ENCODE data around the gene LIMCH1. TPM values are rescaled to one million over a fixed set of nuclear protein-coding genes. Genes with fewer than 3 reads are reported as not detected.

The LIMCH1 gene
- total RNA-seq, 1 donor from 2014 or later: 6.8 TPM

- DNase-seq (ENCODE audit: low read depth): no peak
These were observed 23.8 kb upstream of the LIMCH1 start for GRCh38 chr4:41514169-41514568.

DNA sequence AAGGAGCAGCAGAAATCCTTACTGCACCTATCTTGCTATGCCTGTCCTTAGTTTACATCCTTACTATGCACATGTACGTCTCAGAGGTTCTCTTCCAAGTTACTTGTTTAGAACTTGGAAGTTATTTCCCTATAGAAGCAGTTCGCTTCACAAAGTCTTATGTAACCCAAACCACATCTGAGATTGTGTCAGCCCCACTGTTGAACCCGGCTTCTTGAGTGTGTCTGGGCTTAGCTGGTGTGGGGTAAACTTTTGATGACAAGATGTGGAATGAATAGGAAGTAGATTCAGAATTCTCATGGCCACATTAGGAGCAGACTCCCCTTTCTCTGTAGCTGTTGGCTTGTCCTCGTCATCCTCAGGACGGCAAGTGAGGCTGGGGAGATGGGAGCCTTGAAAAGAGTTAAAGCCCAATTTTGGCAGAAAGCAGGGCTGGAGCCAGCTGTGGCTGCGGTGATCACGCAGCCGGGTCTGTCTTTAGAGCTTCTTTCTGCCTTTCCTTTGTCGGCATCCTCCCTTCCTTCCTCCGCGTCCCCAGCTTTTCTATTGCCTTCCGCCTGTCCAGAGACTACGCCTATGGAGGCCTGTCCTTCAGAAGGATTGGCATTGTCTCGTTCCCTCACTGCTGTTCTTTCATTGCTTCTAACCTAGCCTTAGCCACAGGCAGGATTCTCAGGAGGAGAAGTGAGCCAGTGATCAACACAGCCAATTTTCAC, 23.0 kb upstream of the LIMCH1 start:
- DNase-seq (ENCODE audit: low read depth) (no peak), FAIRE-seq (no peak)
- Histone ChIP-seq H3K27me3 (ENCODE audit: control insufficient read depth, insufficient read depth, low read length) (no peaks in the 10 kb centered on the region), H3K36me3 (ENCODE audit: control insufficient read depth, insufficient read depth, low read length) (no peaks in the 10 kb centered on the region), H3K4me3 (ENCODE audit: low read depth, low read length) (no peak overlapping the region)
- TF ChIP-seq, protein P1, sequence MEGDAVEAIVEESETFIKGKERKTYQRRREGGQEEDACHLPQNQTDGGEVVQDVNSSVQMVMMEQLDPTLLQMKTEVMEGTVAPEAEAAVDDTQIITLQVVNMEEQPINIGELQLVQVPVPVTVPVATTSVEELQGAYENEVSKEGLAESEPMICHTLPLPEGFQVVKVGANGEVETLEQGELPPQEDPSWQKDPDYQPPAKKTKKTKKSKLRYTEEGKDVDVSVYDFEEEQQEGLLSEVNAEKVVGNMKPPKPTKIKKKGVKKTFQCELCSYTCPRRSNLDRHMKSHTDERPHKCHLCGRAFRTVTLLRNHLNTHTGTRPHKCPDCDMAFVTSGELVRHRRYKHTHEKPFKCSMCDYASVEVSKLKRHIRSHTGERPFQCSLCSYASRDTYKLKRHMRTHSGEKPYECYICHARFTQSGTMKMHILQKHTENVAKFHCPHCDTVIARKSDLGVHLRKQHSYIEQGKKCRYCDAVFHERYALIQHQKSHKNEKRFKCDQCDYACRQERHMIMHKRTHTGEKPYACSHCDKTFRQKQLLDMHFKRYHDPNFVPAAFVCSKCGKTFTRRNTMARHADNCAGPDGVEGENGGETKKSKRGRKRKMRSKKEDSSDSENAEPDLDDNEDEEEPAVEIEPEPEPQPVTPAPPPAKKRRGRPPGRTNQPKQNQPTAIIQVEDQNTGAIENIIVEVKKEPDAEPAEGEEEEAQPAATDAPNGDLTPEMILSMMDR (IDR thresholded peaks at IDR 0.05; ENCODE audit: insufficient read depth, low read length, severe bottlenecking): no peak

More at GRCh38 chr4:41514169-41514568, 23.8 kb upstream of the LIMCH1 start:
- FAIRE-seq: peak; percentile 94
- Histone ChIP-seq H3K27me3 (ENCODE audit: control insufficient read depth, insufficient read depth, low read length) (no peaks in the 10 kb centered on the region), H3K4me3 (ENCODE audit: low read depth, low read length) (no peak overlapping the region), H3K36me3 (ENCODE audit: control insufficient read depth, insufficient read depth, low read length) (no peaks in the 10 kb centered on the region)
- TF ChIP-seq, protein P1 (IDR thresholded peaks at IDR 0.05; ENCODE audit: insufficient read depth, low read length, severe bottlenecking): no peak

DNA sequence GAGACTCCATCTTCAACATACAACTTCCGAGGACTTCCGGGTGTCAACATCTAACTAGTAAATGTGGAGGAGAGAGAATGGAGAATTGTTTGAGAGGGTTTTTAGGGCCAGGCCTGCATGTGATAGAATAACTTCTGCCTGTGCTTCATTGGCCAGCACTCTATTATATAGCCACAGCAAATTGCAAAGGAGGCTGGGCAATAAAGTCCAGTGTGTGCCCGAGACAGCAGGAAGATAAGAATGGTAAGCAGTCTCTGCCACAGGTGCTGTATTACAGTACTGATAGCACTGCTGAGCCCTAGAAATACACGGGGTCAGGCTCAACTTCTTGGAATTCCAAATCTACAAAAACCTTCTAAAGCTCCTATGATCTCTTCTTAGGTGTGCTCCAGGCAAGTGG, 20.8 kb upstream of the LIMCH1 start:
- DNase-seq (ENCODE audit: low read depth) (no peak), FAIRE-seq (no peak)
- Histone ChIP-seq H3K36me3 (ENCODE audit: control insufficient read depth, insufficient read depth, low read length) (no peaks in the 10 kb centered on the region), H3K27me3 (ENCODE audit: control insufficient read depth, insufficient read depth, low read length) (no peaks in the 10 kb centered on the region), H3K4me3 (ENCODE audit: low read depth, low read length) (no peak overlapping the region)
- TF ChIP-seq, protein P1 (IDR thresholded peaks at IDR 0.05; ENCODE audit: insufficient read depth, low read length, severe bottlenecking): no peak

- TF ChIP-seq, protein P1 (IDR thresholded peaks at IDR 0.05; ENCODE audit: insufficient read depth, low read length, severe bottlenecking): no peak
- no peak for DNase-seq (ENCODE audit: low read depth)
- no peaks in the 10 kb centered on the region for H3K36me3 ChIP-seq (ENCODE audit: control insufficient read depth, insufficient read depth, low read length)
- no peak overlapping the region for H3K4me3 ChIP-seq (ENCODE audit: low read depth, low read length)
- no peak for FAIRE-seq
- H3K27me3 ChIP-seq (ENCODE audit: control insufficient read depth, insufficient read depth, low read length): no peaks in the 10 kb centered on the region
These were observed 20.2 kb upstream of the LIMCH1 start for GRCh38 chr4:41517747-41518146.

- TF ChIP-seq, protein P1 (IDR thresholded peaks at IDR 0.05; ENCODE audit: insufficient read depth, low read length, severe bottlenecking): no peak
These were observed 13.5 kb upstream of the LIMCH1 start for GRCh38 chr4:41524425-41524824.

GRCh38 chr4:41525129-41525528, 12.8 kb upstream of the LIMCH1 start:
- Histone ChIP-seq H3K4me3 (ENCODE audit: low read depth, low read length) (no peak overlapping the region), H3K27me3 (ENCODE audit: control insufficient read depth, insufficient read depth, low read length) (no peaks in the 10 kb centered on the region), H3K36me3 (ENCODE audit: control insufficient read depth, insufficient read depth, low read length) (no peaks in the 10 kb centered on the region)
- FAIRE-seq: no peak
- TF ChIP-seq, protein P1 (IDR thresholded peaks at IDR 0.05; ENCODE audit: insufficient read depth, low read length, severe bottlenecking): no peak
- peak; percentile 66 for DNase-seq (ENCODE audit: low read depth)

More at GRCh38 chr4:41524425-41524824, 13.5 kb upstream of the LIMCH1 start:
- FAIRE-seq (no peak), DNase-seq (ENCODE audit: low read depth) (no peak)
- H3K27me3 ChIP-seq (ENCODE audit: control insufficient read depth, insufficient read depth, low read length): no peaks in the 10 kb centered on the region
- no peaks in the 10 kb centered on the region for H3K36me3 ChIP-seq (ENCODE audit: control insufficient read depth, insufficient read depth, low read length)
- H3K4me3 ChIP-seq (ENCODE audit: low read depth, low read length): no peak overlapping the region

All from bronchial epithelial cell (primary cell).